Measurements from ENCODE around the gene DIPK2B.
A peak's percentile ranks its signal among the peaks of the same experiment; 100 is the strongest.

Gene DIPK2B

GRCh38 chrX:45200741-45201234, at the start of gene DIPK2B:
TSS of gene DIPK2B (minus strand) at chrX:45200876. CDS start at chrX:45200826, 50 bp downstream.
- DNase-seq = no peak

DNA sequence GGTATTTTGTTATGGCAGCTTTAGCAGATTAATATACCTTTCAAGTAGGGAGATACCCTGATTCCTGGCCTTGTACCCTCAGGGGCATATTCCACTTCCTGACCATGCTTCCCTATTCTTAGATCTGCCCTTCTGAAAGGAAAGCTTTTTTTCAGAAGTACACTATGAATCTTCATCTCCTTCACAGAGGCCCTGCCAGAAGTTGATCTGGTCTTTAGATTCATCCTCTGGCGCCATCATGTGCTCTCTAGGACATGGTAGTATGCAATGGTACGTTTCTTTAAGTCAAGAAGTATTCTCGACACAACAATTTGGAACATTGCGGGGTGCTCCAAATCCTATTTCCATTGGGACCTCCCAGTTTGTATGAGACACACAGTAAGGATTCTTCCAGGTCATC, 39.6 kb upstream of the DIPK2B start:
- peak; percentile 4 for DNase-seq

GRCh38 chrX:45238489-45238888, 37.8 kb upstream of the DIPK2B start:
- DNase-seq = no peak

DNA sequence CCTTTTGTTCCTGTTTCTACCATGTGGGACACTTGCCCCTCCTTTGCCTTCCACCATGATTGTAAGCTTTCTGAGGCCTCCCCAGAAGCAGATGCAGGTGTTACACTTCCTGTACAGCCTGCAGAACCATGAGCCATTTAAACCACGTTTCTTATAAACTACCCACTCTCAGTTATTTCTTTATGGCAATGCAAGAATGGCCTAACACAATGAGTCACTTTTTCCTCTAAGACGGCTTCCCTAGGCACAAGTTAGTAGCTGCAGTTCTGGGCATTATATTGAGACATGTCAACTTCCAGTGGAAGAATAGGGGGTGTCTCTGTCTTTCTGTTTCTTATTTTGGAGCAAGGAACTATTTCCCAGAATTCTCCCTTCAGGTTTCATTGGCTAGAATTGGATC, 32.9 kb upstream of the DIPK2B start:
- no peak for DNase-seq

DNA sequence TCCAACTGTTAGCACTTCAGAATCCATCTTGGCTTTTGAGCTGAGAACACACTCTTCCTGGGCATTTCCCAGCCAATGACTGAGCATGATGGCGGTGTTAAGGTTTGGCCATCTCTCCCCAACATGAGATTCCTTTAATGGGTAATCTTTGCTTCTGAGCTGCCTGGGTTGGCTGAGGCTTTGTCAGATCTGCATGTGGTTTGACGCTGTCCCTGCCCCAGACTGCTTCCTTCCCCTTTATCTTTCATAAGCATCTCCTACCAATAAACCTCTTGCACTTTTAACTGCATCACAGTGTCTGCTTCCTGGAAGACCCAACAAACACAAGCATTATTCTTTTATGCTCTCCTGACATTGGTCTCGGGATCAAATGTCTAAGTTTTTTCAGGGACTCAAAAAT, 31.5 kb upstream of the DIPK2B start:
- DNase-seq = no peak

GRCh38 chrX:45230410-45230809, 29.7 kb upstream of the DIPK2B start:
- no peak for DNase-seq

DNA sequence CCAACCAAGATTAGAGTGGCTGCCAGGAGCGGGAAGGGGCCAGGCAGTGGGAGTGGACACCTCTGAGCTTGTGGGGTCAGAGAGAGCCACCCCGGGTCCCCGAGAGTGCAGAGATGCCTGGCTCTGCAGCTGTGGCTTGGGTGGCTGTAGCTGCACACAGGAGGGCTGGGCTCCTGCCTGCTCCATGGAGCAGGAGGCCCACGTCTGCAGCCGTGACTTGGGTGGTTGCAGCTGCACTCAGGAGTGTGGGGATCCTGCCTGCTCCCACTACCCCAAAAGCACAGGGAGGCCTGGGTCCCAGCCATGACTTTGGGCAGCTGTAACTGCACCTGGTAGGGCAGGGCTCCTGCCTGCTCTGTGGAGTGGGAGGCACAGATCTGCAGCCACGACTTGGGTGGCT, 28.7 kb upstream of the DIPK2B start:
- no peak for DNase-seq

- DNase-seq = no peak
Measured at GRCh38 chrX:45228126-45228525, 27.4 kb upstream of the DIPK2B start.

DNA sequence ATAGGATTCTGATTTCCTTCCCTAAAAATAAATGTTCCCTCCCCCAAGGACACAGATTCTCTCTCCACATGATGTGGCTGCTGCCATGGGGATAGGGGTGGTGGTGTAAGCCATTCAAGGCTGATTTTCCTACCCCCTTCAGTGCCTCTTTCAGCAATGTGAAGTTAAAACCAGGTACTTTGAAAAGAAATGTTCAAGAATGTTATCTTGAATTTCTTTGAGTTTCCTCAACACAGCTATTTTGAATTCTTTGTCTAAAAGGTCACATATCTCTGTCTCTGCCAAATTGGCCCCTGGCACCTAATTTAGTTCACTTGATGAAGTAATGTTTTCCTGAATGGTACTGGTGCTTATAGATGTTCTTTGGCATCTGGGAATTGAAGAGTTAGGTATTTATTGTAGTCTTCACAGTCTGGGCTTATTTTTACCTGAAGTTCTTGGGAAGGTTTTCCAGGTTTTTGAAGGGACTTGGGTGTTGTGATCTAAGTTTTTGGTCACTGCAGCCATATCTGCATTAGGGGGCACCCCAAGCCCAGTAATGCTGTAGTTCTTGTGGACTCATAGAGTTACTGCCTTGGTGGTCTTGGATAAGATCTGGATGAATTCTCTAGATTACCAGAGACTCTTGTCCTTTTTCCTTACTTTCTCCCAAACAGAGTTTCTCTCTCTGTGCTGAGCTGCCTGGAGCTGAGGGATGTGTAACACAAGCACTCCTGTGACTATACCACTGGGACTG, 7.6 kb upstream of the DIPK2B start:
- no peak for DNase-seq

DNA sequence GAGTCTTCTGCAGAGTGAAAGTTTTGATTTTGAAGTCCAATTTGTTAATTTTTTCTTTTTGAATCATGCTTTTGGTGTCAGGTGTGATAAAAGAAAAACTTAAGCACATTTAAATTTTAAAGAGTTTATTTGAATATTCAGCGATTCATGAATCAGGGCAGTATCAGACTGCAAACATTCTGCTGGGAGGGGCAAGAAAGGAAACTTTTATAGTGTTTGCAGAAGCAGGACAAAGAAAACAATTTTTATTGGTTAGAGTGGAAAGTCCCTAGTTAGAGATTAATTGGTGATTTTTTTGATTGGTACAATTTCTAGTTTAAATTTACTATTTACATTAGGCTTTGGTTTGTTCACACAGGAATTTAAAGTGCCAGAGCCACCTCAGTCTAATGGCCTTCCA, 1.5 kb upstream of the DIPK2B start:
- DNase-seq = no peak

GRCh38 chrX:45198706-45199105, 2.0 kb downstream of the DIPK2B start:
- no peak for DNase-seq

DNA sequence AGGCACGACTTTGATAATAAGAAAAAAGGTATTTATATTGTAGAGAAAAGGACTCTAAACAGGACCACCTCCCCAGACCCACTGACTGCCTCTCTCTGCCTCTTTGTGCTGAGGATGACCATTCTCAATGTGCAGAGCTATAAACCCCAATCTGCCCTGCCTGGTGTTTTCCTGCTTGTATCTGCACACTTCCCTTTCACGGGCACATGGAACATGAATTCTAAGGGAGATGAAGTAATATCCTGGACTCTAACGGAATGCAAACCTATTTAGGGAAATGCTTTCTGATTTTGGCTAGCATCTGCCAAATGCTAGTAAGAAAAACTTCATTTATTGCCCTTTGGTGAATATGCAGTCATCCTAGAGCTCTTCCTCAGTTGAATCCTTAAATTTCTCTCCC, 2.4 kb downstream of the DIPK2B start:
- DNase-seq = no peak

DNA sequence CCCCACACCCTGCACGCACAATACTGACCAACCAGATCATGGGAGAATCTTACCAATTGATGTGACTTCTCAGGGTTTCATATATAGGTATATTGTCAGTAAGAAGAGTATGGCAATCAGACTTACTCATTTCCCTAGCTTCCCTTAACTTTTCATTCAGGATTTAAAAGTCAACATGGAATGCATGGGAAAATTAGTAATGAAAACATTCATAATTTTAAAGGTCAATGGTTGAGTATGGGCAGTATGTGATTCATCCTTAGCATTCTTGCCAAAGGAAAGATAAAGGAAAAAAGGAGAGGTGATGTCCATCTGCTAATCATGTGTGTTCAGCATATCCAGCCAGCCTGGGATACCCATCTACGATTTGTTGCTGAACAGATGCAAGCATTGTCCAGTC, 4.0 kb downstream of the DIPK2B start:
- no peak for DNase-seq

- no peak for DNase-seq
Measured at GRCh38 chrX:45191820-45192409, 8.8 kb downstream of the DIPK2B start.

DNA sequence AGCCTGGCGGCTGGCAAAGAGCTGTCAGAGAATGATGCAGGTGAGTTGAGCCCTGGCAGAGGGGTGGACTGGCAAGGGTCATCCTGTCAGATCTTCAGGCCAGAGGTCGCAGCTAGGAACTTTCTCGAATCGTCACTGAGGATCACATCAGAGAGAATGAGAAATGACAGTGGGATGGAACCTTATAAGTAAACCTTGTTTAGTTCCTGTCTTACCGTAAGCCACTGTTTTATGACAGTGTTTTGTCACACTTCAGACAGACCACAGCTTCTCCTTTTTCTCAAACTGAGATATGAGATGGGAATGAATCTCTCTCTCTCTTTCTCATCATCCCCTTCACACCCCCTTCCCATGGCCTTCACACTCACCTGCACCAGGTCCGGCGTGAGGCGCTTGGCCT, 9.3 kb downstream of the DIPK2B start:
- DNase-seq = no peak

DNA sequence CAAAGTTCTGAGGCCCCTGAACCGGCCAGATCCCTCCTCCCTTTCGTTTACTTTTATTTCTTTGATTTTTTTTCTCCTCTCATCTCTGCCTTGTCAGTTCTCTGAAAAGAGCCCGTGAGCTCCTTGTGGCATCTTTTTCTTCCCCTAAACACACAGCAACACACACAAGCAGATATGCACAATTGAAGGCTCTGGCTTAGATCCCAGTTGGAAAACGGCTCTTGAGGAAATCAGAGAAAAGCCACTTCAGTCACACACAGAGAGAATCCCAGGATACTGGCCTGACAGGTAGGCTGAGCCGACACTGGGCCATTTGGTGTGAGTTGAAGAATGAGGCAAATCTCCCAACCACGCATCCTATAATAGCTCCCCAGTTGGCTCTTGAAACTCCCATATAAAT, 12.9 kb downstream of the DIPK2B start:
- DNase-seq = peak; percentile 31

DNA sequence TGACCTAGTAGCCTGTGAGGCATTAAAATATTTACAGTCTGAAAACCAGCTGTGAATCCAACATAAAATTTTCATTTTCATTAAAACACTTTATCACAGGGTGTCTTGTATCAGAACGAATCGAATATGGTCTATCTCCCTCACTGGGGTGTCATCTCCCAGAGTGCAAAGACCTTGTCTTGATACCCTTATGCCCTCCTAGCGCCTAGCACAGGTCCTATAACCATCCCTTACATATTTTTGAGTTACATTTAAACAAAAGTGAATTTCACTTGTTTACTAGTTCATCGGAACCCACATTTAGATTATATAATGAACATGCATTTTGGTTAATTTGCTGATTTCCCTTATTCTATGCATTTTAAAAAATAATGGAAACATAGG, 14.0 kb downstream of the DIPK2B start:
- DNase-seq = no peak

- no peak for DNase-seq
Measured at GRCh38 chrX:45184211-45184610, 16.5 kb downstream of the DIPK2B start.

DNA sequence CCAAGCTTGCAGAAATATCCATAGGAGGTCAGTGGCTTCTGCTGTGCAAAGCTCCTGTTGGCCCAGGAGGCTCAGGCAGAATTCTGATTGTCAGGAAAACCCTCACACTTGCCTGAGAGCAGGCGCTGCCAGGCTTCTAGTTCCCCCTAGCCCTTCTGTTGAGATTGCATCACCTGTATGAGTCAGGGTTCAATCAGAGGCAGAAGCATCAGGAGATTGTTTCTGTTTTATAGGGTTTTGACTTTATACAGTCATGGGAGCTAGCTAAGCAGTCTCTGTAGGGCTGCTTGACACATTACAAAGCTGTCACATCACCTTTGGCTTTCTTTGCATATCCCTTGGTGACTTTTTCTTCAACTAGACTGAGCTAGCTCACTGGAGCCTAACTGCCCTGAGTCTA, 27.8 kb downstream of the DIPK2B start:
- peak; percentile 18 for DNase-seq

GRCh38 chrX:45166781-45167180, 33.9 kb downstream of the DIPK2B start:
- DNase-seq = no peak

- DNase-seq = no peak
Measured at GRCh38 chrX:45165726-45166125, 35.0 kb downstream of the DIPK2B start.

DNA sequence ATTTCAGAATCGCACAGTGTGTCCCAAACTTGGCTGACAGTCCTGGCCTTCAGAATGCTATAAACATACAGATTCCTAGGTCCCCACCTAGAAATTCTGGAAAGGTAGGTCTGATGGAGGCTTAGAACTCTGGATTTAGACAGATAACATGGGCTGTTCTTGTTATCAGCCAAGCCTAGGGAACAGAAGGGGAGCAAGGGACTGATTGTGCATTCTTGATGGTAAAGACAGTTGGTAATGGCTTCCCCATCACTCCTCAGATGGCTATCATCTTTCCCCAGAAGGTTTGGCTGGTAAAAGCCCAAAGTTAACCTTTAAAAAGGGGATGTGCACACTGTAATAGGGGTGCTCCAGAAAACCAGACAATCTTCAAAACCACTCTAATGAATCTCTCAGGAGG, 35.7 kb downstream of the DIPK2B start:
- no peak for DNase-seq

- DNase-seq = no peak
Measured at GRCh38 chrX:45164021-45164621, 36.6 kb downstream of the DIPK2B start.

- DNase-seq = no peak
Measured at GRCh38 chrX:45157647-45158046, 43.0 kb downstream of the DIPK2B start.

All from DMS53 (cell line).